Measurements from ENCODE around the gene KCNMA1. TPM values are rescaled to one million over a fixed set of nuclear protein-coding genes. Genes with fewer than 3 reads are reported as not detected.

KCNMA1 gene
- total and polyA plus RNA-seq, 10 of the 15 experiments (the other 5 are each of a cell fraction or from before 2014, with no cell fraction given): 8.5 to 77.0 (median 21.3) TPM

- BruUV-seq (replicated peaks): no TSS peak
- no peak for DNase-seq (ENCODE audit: low read depth, low spot score)
- SMC1A ChIA-PET (ENCODE audit: uncharacterized antibody, unreplicated experiment): no interaction called here
- Histone ChIP-seq H3K9me3 (replicated peaks; ENCODE audit: control insufficient read depth, insufficient read depth, low read length) (no peaks in the 10 kb centered on the region), H3K4me2 (ENCODE audit: control insufficient read depth, insufficient read depth) (no peak overlapping the region), H3K4me1 (ENCODE audit: control insufficient read depth, insufficient read depth, low read length) (no peaks in the 10 kb centered on the region), H3K9ac (ENCODE audit: control insufficient read depth, insufficient read depth, low read length) (no peak overlapping the region), H2AFZ (ENCODE audit: control insufficient read depth, low read depth, low read length) (no peak overlapping the region), H3K36me3 (ENCODE audit: control insufficient read depth in 2 of 2, insufficient read depth in 2 of 2, low read length in 1 of 2) (no peaks in the 10 kb centered on the region), H3K4me3 (no peak overlapping the region), H3K27me3 (replicated peaks in 1 of 2; ENCODE audit: control insufficient read depth in 2 of 2, insufficient read depth in 2 of 2, low read length in 1 of 2) (no peaks in the 10 kb centered on the region), H3K27ac (ENCODE audit: control insufficient read depth, insufficient read depth) (no peak overlapping the region), H4K20me1 (ENCODE audit: control insufficient read depth, insufficient read depth) (no peaks in the 10 kb centered on the region), H3K79me2 (ENCODE audit: control insufficient read depth, insufficient read depth, low read length) (no peaks in the 10 kb centered on the region)
- TF ChIP-seq GATAD2B (conservative IDR thresholded peaks at IDR 0.05; ENCODE audit: low read depth) (no peak), SREBF1 (IDR thresholded peaks at IDR 0.05; ENCODE audit: low read length) (no peak), RFX5 (IDR thresholded peaks at IDR 0.05; ENCODE audit: low read depth, low read length) (no peak), POU2F2 (IDR thresholded peaks at IDR 0.05; ENCODE audit: borderline replicate concordance, low read depth, low read length) (no peak), NFXL1 (IDR thresholded peaks at IDR 0.05; ENCODE audit: borderline replicate concordance) (no peak), JUND (IDR thresholded peaks at IDR 0.05; ENCODE audit: low read depth, low read length) (no peak), POLR2AphosphoS2 (IDR thresholded peaks at IDR 0.05; ENCODE audit: low read depth, low read length) (no peak), MEF2A (IDR thresholded peaks at IDR 0.05; ENCODE audit: insufficient read depth, low read depth, low read length) (no peak), ETV6 (conservative IDR thresholded peaks at IDR 0.05 in 1 of 2, IDR thresholded peaks at IDR 0.05 in 1 of 2; ENCODE audit: borderline replicate concordance in 1 of 2, low read depth in 1 of 2) (no peak), BHLHE40 (IDR thresholded peaks at IDR 0.05; ENCODE audit: borderline replicate concordance in 1 of 2, low read depth in 2 of 2, low read length in 1 of 2) (no peak), CEBPZ (IDR thresholded peaks at IDR 0.05; ENCODE audit: low read depth, low read length) (no peak), NR2F1 (conservative IDR thresholded peaks at IDR 0.05) (no peak), CREM (IDR thresholded peaks at IDR 0.05; ENCODE audit: low read depth) (no peak), NKRF (conservative IDR thresholded peaks at IDR 0.05) (no peak), NFYB (IDR thresholded peaks at IDR 0.05; ENCODE audit: insufficient read depth, low read depth, low read length) (no peak), KAT2A (conservative IDR thresholded peaks at IDR 0.05; ENCODE audit: control insufficient read depth, low read depth, low read length) (no peak), ZNF384 (IDR thresholded peaks at IDR 0.05; ENCODE audit: borderline replicate concordance, low read depth, low read length) (no peak)
- intact Hi-C loops (cut with micrococcal nuclease; ENCODE audit: unreplicated experiment): no loop called here
- no peak for ATAC-seq
- POLR2A ChIA-PET: no interaction called here
- WGBS (ENCODE audit: insufficient coverage, insufficient replicate concordance, low lambda C conversion rate, missing lambda C conversion rate): 33% methylated on average over 3 of the region's 3 CpGs
- in situ Hi-C loops (cut with MboI): no loop called here
- RAD21 ChIA-PET (ENCODE audit: unreplicated experiment): no interaction called here
- FAIRE-seq: no peak
- CTCF ChIA-PET: no interaction called here
Measured at GRCh38 chr10:77319557-77319956, 318.1 kb downstream of the KCNMA1 start.
